ENCODE measurements around the gene PRM1.
A peak's percentile ranks its signal among the peaks of the same experiment; 100 is the strongest.

The PRM1 gene

DNA sequence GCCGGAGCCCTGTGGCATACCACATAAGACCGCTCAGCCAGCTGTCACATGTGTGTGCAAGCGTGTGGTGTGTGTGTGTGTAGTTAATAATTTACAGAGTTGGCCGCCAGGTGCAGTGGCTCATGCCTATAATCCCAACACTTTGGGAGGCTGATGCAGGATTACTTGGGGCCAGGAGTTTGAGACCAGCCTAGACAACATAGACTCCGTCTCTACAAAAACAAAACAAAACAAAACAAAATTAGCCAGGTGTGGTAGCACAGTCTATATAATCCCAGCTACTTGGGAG, 45.5 kb downstream of the PRM1 start:
- no peak overlapping the region for H2AFZ ChIP-seq (ENCODE audit: low read depth, low read length)
- H3K4ac ChIP-seq (ENCODE audit: low read depth in 1 of 2, low read length in 2 of 2): no peak overlapping the region
- no peaks in the 10 kb centered on the region for H3K36me3 ChIP-seq (ENCODE audit: control insufficient read depth in 1 of 2, insufficient read depth in 2 of 2, low read depth in 1 of 2, low read length in 2 of 2)
- no peak overlapping the region for H3K18ac ChIP-seq (ENCODE audit: low read depth in 1 of 2, low read length in 2 of 2)
- H2BK5ac ChIP-seq (ENCODE audit: low read depth, low read length, poor library complexity, severe bottlenecking): no peak overlapping the region
- H3K14ac ChIP-seq (ENCODE audit: low read length in 2 of 2): no peak overlapping the region
- no peaks in the 10 kb centered on the region for H3K9me3 ChIP-seq (ENCODE audit: control insufficient read depth, low read length)
- no peak for DNase-seq
- H3K4me1 ChIP-seq (ENCODE audit: control insufficient read depth, insufficient read depth, low read depth, low read length): peaks cover 2% of the 10 kb centered on the region
- no peak overlapping the region for H2BK15ac ChIP-seq (ENCODE audit: low read depth, poor library complexity, severe bottlenecking)
- no peak overlapping the region for H2BK12ac ChIP-seq (ENCODE audit: low read length in 2 of 2)
- H3K79me1 ChIP-seq (replicated peaks; ENCODE audit: low read length, poor library complexity, severe bottlenecking): no peaks in the 10 kb centered on the region
- no peak overlapping the region for H2BK120ac ChIP-seq (ENCODE audit: low read depth, low read length)
- no peak overlapping the region for H3K4me2 ChIP-seq (ENCODE audit: low read length, poor library complexity, severe bottlenecking)
- H3K23ac ChIP-seq (ENCODE audit: low read length in 2 of 2): no peak overlapping the region
- no peak overlapping the region for H3K9ac ChIP-seq (ENCODE audit: low read length)
- no peak overlapping the region for H3K27ac ChIP-seq (ENCODE audit: low read length, poor library complexity, severe bottlenecking)
- 91% methylated on average over 3 of the region's 5 CpGs for WGBS
- no peak overlapping the region for H4K91ac ChIP-seq (ENCODE audit: low read length)
- H3K27me3 ChIP-seq (ENCODE audit: control insufficient read depth in 1 of 2, insufficient read depth in 1 of 2, low read length in 2 of 2): no peaks in the 10 kb centered on the region
- H2AK5ac ChIP-seq (ENCODE audit: low read length, severe bottlenecking): no peak overlapping the region
- H3K4me3 ChIP-seq (ENCODE audit: insufficient read depth in 1 of 2, low read depth in 1 of 2, low read length in 2 of 2): no peak overlapping the region
- H4K8ac ChIP-seq (ENCODE audit: low read length): no peak overlapping the region

DNA sequence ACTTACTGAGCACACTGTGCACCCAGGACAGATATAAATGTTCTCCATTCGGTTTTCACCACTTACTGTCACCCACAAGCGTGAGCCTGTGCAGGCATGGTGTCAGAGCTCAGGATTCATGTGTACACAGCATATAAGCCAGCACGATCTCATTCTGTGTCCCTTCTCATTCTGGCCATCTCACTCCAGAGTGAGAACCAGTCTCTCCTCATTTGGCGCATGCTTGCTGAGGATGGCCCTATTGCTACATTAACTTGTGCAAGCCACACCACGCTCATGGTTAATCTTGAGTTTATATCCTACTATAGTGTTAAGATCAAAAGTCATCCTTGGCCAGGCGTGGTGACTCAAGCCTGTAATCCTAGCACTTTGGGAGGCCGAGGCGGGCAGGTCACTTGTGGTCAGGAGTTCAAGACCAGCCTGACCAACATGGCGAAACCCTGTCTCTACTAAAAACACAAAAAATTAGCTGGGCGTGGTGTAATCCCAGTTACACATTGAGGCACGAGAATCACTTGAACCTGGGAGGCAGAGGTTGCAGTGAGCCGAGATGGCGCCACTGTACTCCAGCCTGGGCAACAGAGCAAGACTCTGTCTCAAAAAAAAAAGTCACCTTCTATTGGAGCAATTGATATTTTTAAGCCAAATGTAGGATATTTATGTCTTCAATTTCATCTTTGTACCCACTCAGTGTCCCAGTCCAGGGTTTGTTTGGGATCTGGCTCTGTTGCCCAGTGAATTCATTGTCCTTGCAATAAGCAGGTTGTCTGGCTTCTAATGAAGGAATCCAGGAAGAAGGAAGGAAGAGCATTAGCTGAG, 46.0 kb downstream of the PRM1 start:
- no peak overlapping the region for H3K23ac ChIP-seq (ENCODE audit: low read length in 2 of 2)
- H4K91ac ChIP-seq (ENCODE audit: low read length): no peak overlapping the region
- H3K4me3 ChIP-seq (ENCODE audit: insufficient read depth in 1 of 2, low read depth in 1 of 2, low read length in 2 of 2): no peak overlapping the region
- no peaks in the 10 kb centered on the region for H3K79me1 ChIP-seq (replicated peaks; ENCODE audit: low read length, poor library complexity, severe bottlenecking)
- H3K36me3 ChIP-seq (ENCODE audit: control insufficient read depth in 1 of 2, insufficient read depth in 2 of 2, low read depth in 1 of 2, low read length in 2 of 2): no peaks in the 10 kb centered on the region
- H2AK5ac ChIP-seq (ENCODE audit: low read length, severe bottlenecking): no peak overlapping the region
- no peak overlapping the region for H2BK120ac ChIP-seq (ENCODE audit: low read depth, low read length)
- H3K4ac ChIP-seq (ENCODE audit: low read depth in 1 of 2, low read length in 2 of 2): no peak overlapping the region
- no peak overlapping the region for H2BK12ac ChIP-seq (ENCODE audit: low read length in 2 of 2)
- no peak overlapping the region for H3K9ac ChIP-seq (ENCODE audit: low read length)
- no peak overlapping the region for H4K8ac ChIP-seq (ENCODE audit: low read length)
- H3K9me3 ChIP-seq (ENCODE audit: control insufficient read depth, low read length): no peaks in the 10 kb centered on the region
- WGBS: 78% methylated on average over 11 of the region's 13 CpGs
- H2BK5ac ChIP-seq (ENCODE audit: low read depth, low read length, poor library complexity, severe bottlenecking): no peak overlapping the region
- DNase-seq: peak; percentile 66
- no peak overlapping the region for H3K14ac ChIP-seq (ENCODE audit: low read length in 2 of 2)
- H3K18ac ChIP-seq (ENCODE audit: low read depth in 1 of 2, low read length in 2 of 2): no peak overlapping the region
- peaks cover 2% of the 10 kb centered on the region for H3K4me1 ChIP-seq (ENCODE audit: control insufficient read depth, insufficient read depth, low read depth, low read length)
- no peak overlapping the region for H3K27ac ChIP-seq (ENCODE audit: low read length, poor library complexity, severe bottlenecking)
- H2BK15ac ChIP-seq (ENCODE audit: low read depth, poor library complexity, severe bottlenecking): no peak overlapping the region
- no peak overlapping the region for H2AFZ ChIP-seq (ENCODE audit: low read depth, low read length)
- H3K27me3 ChIP-seq (ENCODE audit: control insufficient read depth in 1 of 2, insufficient read depth in 1 of 2, low read length in 2 of 2): no peaks in the 10 kb centered on the region
- H3K4me2 ChIP-seq (ENCODE audit: low read length, poor library complexity, severe bottlenecking): no peak overlapping the region

DNA sequence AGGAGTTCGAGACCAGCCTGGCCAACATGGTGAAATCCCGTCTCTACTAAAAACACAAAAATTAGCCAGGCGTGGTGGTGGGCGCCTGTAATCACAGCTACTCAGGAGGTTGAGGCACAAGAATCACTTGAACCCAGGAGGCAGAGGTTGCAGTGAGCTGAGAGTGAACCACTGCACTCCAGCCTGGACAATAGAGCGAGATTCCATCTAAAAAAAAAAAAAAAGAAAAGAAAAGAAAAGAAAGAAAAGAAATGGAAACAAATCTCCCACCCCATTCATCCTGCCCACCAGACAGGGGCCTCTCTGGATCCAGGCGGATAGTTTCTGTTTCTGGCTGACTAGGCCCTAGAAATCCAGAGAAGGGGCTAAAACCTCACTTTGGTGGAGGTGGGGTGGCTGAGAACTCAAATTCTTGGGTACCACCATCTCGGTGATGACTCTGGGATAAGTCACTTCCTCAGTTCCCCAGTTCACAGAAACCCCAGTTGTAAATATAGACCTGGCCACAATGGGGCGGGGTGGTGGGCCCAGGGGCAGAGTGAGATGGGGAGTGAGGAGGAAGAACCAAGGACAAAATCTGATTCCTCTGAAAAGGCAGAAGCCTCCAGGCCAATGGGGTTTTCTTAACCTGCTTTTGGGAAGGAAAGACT, 47.3 kb downstream of the PRM1 start:
- H3K18ac ChIP-seq (ENCODE audit: low read depth in 1 of 2, low read length in 2 of 2): no peak overlapping the region
- no peak overlapping the region for H2BK120ac ChIP-seq (ENCODE audit: low read depth, low read length)
- H2BK15ac ChIP-seq (ENCODE audit: low read depth, poor library complexity, severe bottlenecking): no peak overlapping the region
- H3K9me3 ChIP-seq (ENCODE audit: control insufficient read depth, low read length): no peaks in the 10 kb centered on the region
- H3K36me3 ChIP-seq (ENCODE audit: control insufficient read depth in 1 of 2, insufficient read depth in 2 of 2, low read depth in 1 of 2, low read length in 2 of 2): no peaks in the 10 kb centered on the region
- no peak overlapping the region for H3K4me2 ChIP-seq (ENCODE audit: low read length, poor library complexity, severe bottlenecking)
- no peak overlapping the region for H2AK5ac ChIP-seq (ENCODE audit: low read length, severe bottlenecking)
- no peak overlapping the region for H3K14ac ChIP-seq (ENCODE audit: low read length in 2 of 2)
- H4K91ac ChIP-seq (ENCODE audit: low read length): no peak overlapping the region
- no peak for DNase-seq
- peaks cover 2% of the 10 kb centered on the region for H3K4me1 ChIP-seq (ENCODE audit: control insufficient read depth, insufficient read depth, low read depth, low read length)
- no peak overlapping the region for H3K4me3 ChIP-seq (ENCODE audit: insufficient read depth in 1 of 2, low read depth in 1 of 2, low read length in 2 of 2)
- no peaks in the 10 kb centered on the region for H3K79me1 ChIP-seq (replicated peaks; ENCODE audit: low read length, poor library complexity, severe bottlenecking)
- no peak overlapping the region for H3K4ac ChIP-seq (ENCODE audit: low read depth in 1 of 2, low read length in 2 of 2)
- H3K23ac ChIP-seq (ENCODE audit: low read length in 2 of 2): no peak overlapping the region
- no peak overlapping the region for H3K9ac ChIP-seq (ENCODE audit: low read length)
- H3K27ac ChIP-seq (ENCODE audit: low read length, poor library complexity, severe bottlenecking): no peak overlapping the region
- no peaks in the 10 kb centered on the region for H3K27me3 ChIP-seq (ENCODE audit: control insufficient read depth in 1 of 2, insufficient read depth in 1 of 2, low read length in 2 of 2)
- no peak overlapping the region for H2BK5ac ChIP-seq (ENCODE audit: low read depth, low read length, poor library complexity, severe bottlenecking)
- 88% methylated on average over 6 of the region's 8 CpGs for WGBS
- no peak overlapping the region for H2BK12ac ChIP-seq (ENCODE audit: low read length in 2 of 2)
- no peak overlapping the region for H2AFZ ChIP-seq (ENCODE audit: low read depth, low read length)
- no peak overlapping the region for H4K8ac ChIP-seq (ENCODE audit: low read length)

DNA sequence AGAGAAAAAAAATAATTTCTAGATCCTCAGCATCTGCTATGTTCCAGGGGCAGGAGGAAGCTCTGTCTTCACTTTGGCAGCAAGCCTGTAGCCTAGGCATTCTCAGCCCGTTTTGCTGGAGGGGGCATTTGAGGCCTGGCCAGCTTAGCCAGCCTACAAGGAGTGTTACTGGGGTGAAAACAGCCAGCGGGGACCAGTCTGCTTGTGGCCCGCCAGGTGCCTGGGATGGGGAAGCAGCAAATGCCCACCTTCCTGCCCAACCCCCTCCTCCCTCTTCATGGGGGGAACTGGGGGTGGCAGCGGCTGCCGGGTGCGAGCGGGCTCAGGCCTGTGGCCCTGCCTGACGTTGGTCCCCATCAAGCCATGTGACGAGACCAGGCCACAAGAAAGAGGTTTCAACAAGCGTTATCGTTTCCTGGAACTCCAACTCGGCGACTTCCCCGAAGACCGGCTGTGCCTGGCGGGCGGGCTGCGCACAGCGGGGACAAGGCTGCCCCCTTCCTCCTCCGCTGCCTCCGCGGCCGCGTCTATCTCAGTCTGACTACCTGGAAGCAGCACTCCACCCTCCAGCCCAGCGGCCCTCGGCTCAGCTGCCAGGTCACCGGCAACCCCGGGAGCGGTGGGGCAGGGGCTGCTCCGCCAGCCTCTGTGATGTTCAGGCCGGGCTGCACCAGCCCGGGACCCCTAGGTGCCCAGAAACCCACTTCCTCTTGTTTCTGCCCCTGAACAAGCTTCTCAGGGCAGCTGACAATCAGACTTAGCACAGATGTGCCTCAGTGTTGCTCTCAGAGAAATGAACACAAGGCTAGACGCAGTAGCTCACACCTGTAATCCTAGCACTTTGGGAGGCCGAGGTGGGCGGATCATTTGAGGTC, 48.0 kb downstream of the PRM1 start:
- no peak overlapping the region for H3K4me2 ChIP-seq (ENCODE audit: low read length, poor library complexity, severe bottlenecking)
- H3K36me3 ChIP-seq (ENCODE audit: control insufficient read depth in 1 of 2, insufficient read depth in 2 of 2, low read depth in 1 of 2, low read length in 2 of 2): no peaks in the 10 kb centered on the region
- H2BK15ac ChIP-seq (ENCODE audit: low read depth, poor library complexity, severe bottlenecking): peak overlapping the region; percentile 34
- H2BK120ac ChIP-seq (ENCODE audit: low read depth, low read length): no peak overlapping the region
- peak overlapping the region in 1 of 2 experiments; percentile 62 for H3K14ac ChIP-seq (ENCODE audit: low read length in 2 of 2)
- H3K4me1 ChIP-seq (ENCODE audit: control insufficient read depth, insufficient read depth, low read depth, low read length): peaks cover 2% of the 10 kb centered on the region
- H2AK5ac ChIP-seq (ENCODE audit: low read length, severe bottlenecking): no peak overlapping the region
- H3K9me3 ChIP-seq (ENCODE audit: control insufficient read depth, low read length): no peaks in the 10 kb centered on the region
- no peak overlapping the region for H2BK5ac ChIP-seq (ENCODE audit: low read depth, low read length, poor library complexity, severe bottlenecking)
- H3K23ac ChIP-seq (ENCODE audit: low read length in 2 of 2): no peak overlapping the region
- 52% methylated on average over 33 of the region's 35 CpGs for WGBS
- no peak overlapping the region for H3K27ac ChIP-seq (ENCODE audit: low read length, poor library complexity, severe bottlenecking)
- H4K8ac ChIP-seq (ENCODE audit: low read length): peak overlapping the region; percentile 70
- H3K9ac ChIP-seq (ENCODE audit: low read length): no peak overlapping the region
- peak overlapping the region; percentile 13 to 35 for H3K4ac ChIP-seq (ENCODE audit: low read depth in 1 of 2, low read length in 2 of 2)
- H2BK12ac ChIP-seq (ENCODE audit: low read length in 2 of 2): peak overlapping the region in 1 of 2 experiments; percentile 80
- no peak overlapping the region for H3K4me3 ChIP-seq (ENCODE audit: insufficient read depth in 1 of 2, low read depth in 1 of 2, low read length in 2 of 2)
- H3K18ac ChIP-seq (ENCODE audit: low read depth in 1 of 2, low read length in 2 of 2): peak overlapping the region; percentile 55 to 82
- no peaks in the 10 kb centered on the region for H3K27me3 ChIP-seq (ENCODE audit: control insufficient read depth in 1 of 2, insufficient read depth in 1 of 2, low read length in 2 of 2)
- peak overlapping the region; percentile 66 for H4K91ac ChIP-seq (ENCODE audit: low read length)
- H2AFZ ChIP-seq (ENCODE audit: low read depth, low read length): no peak overlapping the region
- no peak for DNase-seq
- no peaks in the 10 kb centered on the region for H3K79me1 ChIP-seq (replicated peaks; ENCODE audit: low read length, poor library complexity, severe bottlenecking)

Measured in mesenchymal stem cell (in vitro differentiated cells and primary cell).